ENCODE data around the gene STPG4. TPM values are rescaled to one million over a fixed set of nuclear protein-coding genes. Genes with fewer than 3 reads are reported as not detected.
A peak's percentile ranks its signal among the peaks of the same experiment; 100 is the strongest.

Gene STPG4
- total RNA-seq, 6 experiments from 2014 or later: 0.19 to 0.40 (median 0.25) TPM; not detected in 3

DNA sequence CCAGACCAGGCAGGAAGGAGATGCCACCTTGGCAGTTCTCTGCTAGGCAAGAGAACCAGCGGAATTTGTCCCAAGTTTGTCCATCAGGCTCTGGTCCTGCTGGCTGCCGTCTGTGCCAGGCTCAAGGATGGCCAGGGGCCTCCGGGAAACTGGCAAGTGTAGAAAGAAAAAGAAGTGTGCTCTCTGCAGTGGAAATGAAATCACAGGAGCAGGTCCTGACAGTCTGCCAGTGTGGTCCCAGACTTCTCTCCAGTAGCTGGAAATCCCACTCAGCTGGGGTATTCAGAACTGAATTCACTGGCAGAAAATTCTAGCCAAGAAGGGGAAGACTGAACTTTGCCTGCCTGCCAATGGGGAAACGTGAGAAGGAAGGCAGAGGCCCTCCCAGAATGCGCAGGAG, 91.0 kb downstream of the STPG4 start:
- no peaks in the 10 kb centered on the region; the same call in 1 of the 2 replicates for H3K27me3 Mint-ChIP-seq (ENCODE audit: insufficient read depth)
- peaks cover 31% of the 10 kb centered on the region for H3K36me3 Mint-ChIP-seq (ENCODE audit: low read depth)
- H3K4me3 Mint-ChIP-seq: no peak overlapping the region
- no peaks in the 10 kb centered on the region for H3K9me3 Mint-ChIP-seq
- TF ChIP-seq CTCF (IDR thresholded peaks at IDR 0.05): no peak
- peaks cover 87% of the 10 kb centered on the region for H3K4me1 Mint-ChIP-seq (ENCODE audit: low read depth)
- H3K27ac Mint-ChIP-seq: peak overlapping the region; percentile 99
- no peak for DNase-seq

GRCh38 chr2:47063538-47063930, 91.6 kb downstream of the STPG4 start:
- Mint-ChIP-seq H3K4me3 (no peak overlapping the region), H3K27me3 (ENCODE audit: insufficient read depth) (no peaks in the 10 kb centered on the region; the same call in 1 of the 2 replicates)

DNA sequence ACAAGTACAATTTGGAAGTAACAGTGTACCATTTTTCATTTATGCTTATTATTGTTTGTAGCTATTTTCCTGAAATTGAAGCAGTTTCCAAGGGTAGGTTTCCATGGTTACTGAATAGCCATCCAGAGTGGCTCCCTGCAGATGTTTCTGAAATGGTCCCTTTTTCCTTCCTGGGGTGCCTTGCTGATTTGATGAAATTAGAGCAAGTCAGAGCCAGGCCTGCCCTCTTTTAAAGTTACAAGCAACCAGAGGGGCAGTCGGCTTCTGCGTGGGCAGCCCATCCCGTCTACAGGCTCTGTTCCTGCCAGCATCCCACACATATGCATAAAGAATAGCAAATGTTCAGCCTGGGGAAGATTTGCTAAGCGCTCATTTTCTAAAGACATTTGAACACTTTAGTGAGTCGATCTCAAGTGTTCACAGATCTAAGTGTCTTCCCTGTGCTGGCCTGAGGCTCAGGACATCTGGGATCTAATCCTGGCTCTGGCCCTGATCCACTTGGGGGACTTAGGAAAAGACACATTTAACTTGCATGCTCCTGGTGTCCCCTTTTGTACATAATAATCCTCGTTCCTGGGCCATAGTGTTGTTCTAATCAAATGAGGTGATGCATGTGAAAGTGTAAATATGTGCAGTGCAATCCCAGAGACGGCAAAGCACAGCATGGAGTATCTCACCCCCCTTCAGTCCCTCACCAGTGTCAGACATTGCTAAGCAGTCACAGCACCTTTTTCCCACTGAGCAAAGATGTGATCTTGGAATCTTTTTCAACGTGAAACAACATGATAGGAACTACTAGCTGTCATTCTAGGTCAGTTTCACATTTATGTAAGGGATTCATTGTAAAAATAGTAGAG, 92.2 kb downstream of the STPG4 start:
- H3K27me3 Mint-ChIP-seq (ENCODE audit: insufficient read depth): no peaks in the 10 kb centered on the region; the same call in 1 of the 2 replicates
- H3K4me1 Mint-ChIP-seq (ENCODE audit: low read depth): peaks cover 84% of the 10 kb centered on the region
- H3K4me3 Mint-ChIP-seq: no peak overlapping the region
- TF ChIP-seq CTCF (IDR thresholded peaks at IDR 0.05): no peak
- H3K27ac Mint-ChIP-seq: peak overlapping the region; percentile 99
- no peaks in the 10 kb centered on the region for H3K9me3 Mint-ChIP-seq
- peaks cover 32% of the 10 kb centered on the region for H3K36me3 Mint-ChIP-seq (ENCODE audit: low read depth)
- no peak for DNase-seq

More at GRCh38 chr2:47063538-47063930, 91.6 kb downstream of the STPG4 start:
- no peak for DNase-seq
- Mint-ChIP-seq H3K4me1 (ENCODE audit: low read depth) (peaks cover 84% of the 10 kb centered on the region), H3K36me3 (ENCODE audit: low read depth) (peaks cover 31% of the 10 kb centered on the region), H3K27ac (peak overlapping the region; percentile 99), H3K9me3 (no peaks in the 10 kb centered on the region)
- no peak for TF ChIP-seq CTCF (IDR thresholded peaks at IDR 0.05)

DNA sequence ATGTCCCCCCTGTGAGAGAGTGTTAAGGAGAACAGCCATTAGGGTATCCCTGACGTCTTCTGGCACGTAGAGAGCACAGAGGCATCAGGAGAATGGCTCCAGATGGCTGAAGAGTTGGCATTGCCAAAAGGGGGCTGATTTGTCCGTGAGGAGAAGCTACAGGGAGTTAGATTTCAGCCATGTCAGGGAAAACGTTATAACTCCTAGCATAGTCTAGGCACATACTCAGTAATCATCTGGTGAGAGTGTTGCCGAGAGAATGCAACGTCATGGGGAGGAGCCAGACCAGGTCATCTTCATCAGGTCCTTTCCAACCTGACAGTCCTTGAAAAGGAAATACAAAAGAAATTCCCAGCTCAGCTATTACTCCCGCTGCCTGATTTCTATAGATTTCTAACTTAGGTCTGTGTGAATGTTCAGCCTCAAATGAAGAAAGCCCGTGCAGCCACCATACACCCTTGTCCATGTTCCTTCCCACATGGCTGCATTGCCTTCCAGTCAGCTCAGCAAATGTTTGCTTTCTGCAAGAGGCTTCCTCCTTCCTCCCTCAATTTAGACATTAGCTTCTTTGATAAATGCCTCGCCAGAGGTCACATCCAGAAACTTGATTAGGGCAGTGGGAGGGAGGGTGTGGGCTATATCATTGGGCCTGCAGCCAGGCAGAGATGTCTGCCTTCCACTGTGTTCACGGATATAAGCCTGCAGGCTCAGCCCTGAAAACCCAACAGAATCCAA, 93.0 kb downstream of the STPG4 start:
- H3K9me3 Mint-ChIP-seq: no peaks in the 10 kb centered on the region
- no peak overlapping the region for H3K4me3 Mint-ChIP-seq
- no peaks in the 10 kb centered on the region; the same call in 1 of the 2 replicates for H3K27me3 Mint-ChIP-seq (ENCODE audit: insufficient read depth)
- TF ChIP-seq CTCF (IDR thresholded peaks at IDR 0.05): no peak
- peaks cover 84% of the 10 kb centered on the region for H3K4me1 Mint-ChIP-seq (ENCODE audit: low read depth)
- H3K36me3 Mint-ChIP-seq (ENCODE audit: low read depth): peaks cover 30% of the 10 kb centered on the region
- no peak for DNase-seq
- peak overlapping the region; percentile 99 for H3K27ac Mint-ChIP-seq

DNA sequence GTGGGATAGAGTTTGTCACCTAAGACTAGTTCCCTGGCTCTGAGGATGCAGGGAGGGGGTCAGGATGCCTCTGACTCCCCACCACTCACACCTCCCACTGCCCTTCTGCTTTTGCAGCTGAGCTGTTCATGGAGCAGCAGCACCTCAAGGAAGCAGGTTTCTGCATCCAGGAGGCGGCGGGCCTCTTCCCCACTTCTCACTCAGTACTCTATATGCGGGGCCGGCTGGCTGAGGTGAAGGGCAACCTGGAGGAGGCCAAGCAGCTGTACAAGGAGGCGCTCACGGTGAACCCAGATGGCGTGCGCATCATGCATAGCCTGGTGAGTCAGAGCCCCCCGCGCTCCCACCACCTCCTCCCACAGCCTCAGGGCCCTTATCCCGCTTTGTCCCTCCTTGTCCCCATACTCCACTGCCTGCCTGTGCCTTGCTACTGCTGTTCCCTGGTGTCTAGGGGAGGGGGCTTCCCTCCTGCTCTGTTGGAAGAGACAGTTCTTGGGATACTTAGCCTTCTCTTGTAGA, 94.4 kb downstream of the STPG4 start:
- Mint-ChIP-seq H3K27ac (no peak overlapping the region), H3K27me3 (ENCODE audit: insufficient read depth) (peaks cover 3% of the 10 kb centered on the region; the same call in 1 of the 2 replicates), H3K4me1 (ENCODE audit: low read depth) (peaks cover 85% of the 10 kb centered on the region), H3K4me3 (no peak overlapping the region), H3K36me3 (ENCODE audit: low read depth) (peaks cover 36% of the 10 kb centered on the region), H3K9me3 (no peaks in the 10 kb centered on the region)
- no peak for TF ChIP-seq CTCF (IDR thresholded peaks at IDR 0.05)
- DNase-seq: no peak
